CD4-positive, CD25-positive, alpha-beta regulatory T cell (primary cell): ENCODE results near the gene PAFAH1B1. TPM values are rescaled to one million over a fixed set of nuclear protein-coding genes. Genes with fewer than 3 reads are reported as not detected.

Source experiments
- ATAC-seq, 2 donors: fragments of 150-1000 bp; cut with Tn5 transposase; one replicate each; pipeline ENCODE4 v1.10.0; 2021; ENCODE audit warnings: low read depth in 2 of 2, moderate number of reproducible peaks in 2 of 2, moderate library complexity in 1 of 2
- DNase-seq, 3 donors: peaks; one replicate each; pipeline versions ENCODE4 v3.0.0 to v3.0.0-alpha.2; 2012 to 2022; ENCODE audit warnings: mixed read lengths in 1 of 3
- H3K27ac ChIP-seq: one replicate; pipeline ENCODE4 v1.7.0; 2013; ENCODE audit warnings: mild to moderate bottlenecking, low read length; ENCODE audit not compliant: insufficient read depth, poor library complexity, severe bottlenecking
- H3K27me3 ChIP-seq: one replicate; pipeline ENCODE4 v1.7.0; 2013; ENCODE audit warnings: low read length; ENCODE audit not compliant: control insufficient read depth, insufficient read depth
- H3K36me3 ChIP-seq: one replicate; pipeline ENCODE4 v1.7.0; 2013; ENCODE audit warnings: mild to moderate bottlenecking, low read length, moderate library complexity; ENCODE audit not compliant: control insufficient read depth, insufficient read depth
- H3K4me1 ChIP-seq: 2 replicates; pipeline ENCODE4 v1.7.0; 2013; ENCODE audit warnings: mild to moderate bottlenecking, low read length; ENCODE audit not compliant: insufficient read depth, control insufficient read depth, poor library complexity, severe bottlenecking
- H3K4me3 ChIP-seq: one replicate; pipeline ENCODE4 v1.7.0; 2013; ENCODE audit warnings: low read depth, mild to moderate bottlenecking, low read length, moderate library complexity
- H3K9me3 ChIP-seq, 2 experiments: 1 replicate in 1 of 2; 2 replicates in 1 of 2; pipeline ENCODE4 v1.7.0; 2013; ENCODE audit warnings: low read length in 2 of 2, mild to moderate bottlenecking in 1 of 2, moderate library complexity in 1 of 2; ENCODE audit not compliant: control insufficient read depth in 2 of 2
- H3K27ac Mint-ChIP-seq, 3 donors: one replicate each; pipeline ENCODE4 v1.8.0; 2020 to 2022; ENCODE audit warnings: mild to moderate bottlenecking in 3 of 3, mixed read lengths in 3 of 3, moderate library complexity in 2 of 3
- H3K27me3 Mint-ChIP-seq: one replicate; pipeline ENCODE4 v1.8.0; 2022; ENCODE audit warnings: mild to moderate bottlenecking, mixed read lengths
- H3K36me3 Mint-ChIP-seq: one replicate; pipeline ENCODE4 v1.8.0; 2020; ENCODE audit warnings: mixed read lengths
- H3K4me1 Mint-ChIP-seq, 4 donors: one replicate each; pipeline ENCODE4 v1.8.0; 2020 to 2022; ENCODE audit warnings: mixed read lengths in 4 of 4, mild to moderate bottlenecking in 1 of 4
- H3K4me3 Mint-ChIP-seq, 4 donors: one replicate each; pipeline ENCODE4 v1.8.0; 2020 to 2022; ENCODE audit warnings: mild to moderate bottlenecking in 4 of 4, mixed read lengths in 4 of 4, moderate library complexity in 3 of 4
- H3K9me3 Mint-ChIP-seq, 7 donors: one replicate each; pipeline ENCODE4 v1.8.0; 2020 to 2022; ENCODE audit warnings: mixed read lengths in 7 of 7, mild to moderate bottlenecking in 3 of 7, moderate library complexity in 2 of 7
- polyA plus RNA-seq, 4 donors: library from polyadenylated mRNA; unstranded; fragments of 300-500 nt; fragmentation: Illumina TruSeq; gene quantifications; one replicate each; pipeline ENCODE4 v1.2.3, GENCODE V29; 2021
- total RNA-seq: library from RNA; stranded (reverse); gene quantifications from one replicate; pipeline ENCODE4 v1.2.3, GENCODE V29; 2022

PAFAH1B1 gene
- total and polyA plus RNA-seq, 5 donors from 2014 or later, result 20.6 to 174 (median 33.6) TPM

DNA sequence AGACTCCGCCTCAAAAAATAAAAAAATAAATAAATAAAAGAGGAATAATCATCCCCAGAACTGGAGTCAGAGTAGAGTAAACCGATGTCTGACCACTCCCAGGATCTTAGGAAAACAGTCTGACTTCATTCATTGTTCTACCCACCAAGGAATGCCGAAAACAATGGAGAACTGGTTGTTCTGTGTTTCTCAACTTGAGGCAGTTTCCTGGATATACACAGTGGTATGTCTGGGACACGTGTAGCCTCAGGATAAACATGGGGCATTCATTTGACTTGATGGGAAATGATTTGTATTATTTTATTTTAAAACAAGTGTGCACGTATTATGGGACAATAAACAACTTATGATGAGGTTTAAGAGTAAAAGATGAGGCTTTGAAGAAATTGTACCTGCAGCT lies 32.8 kb upstream of the PAFAH1B1 start:
- peaks cover 3 to 10% (median 6%) of the 10 kb centered on the region in 4 donors for H3K4me1 Mint-ChIP-seq
- no peak overlapping the region for H3K4me3 Mint-ChIP-seq
- H3K27ac Mint-ChIP-seq, result no peak overlapping the region
- H3K4me1 ChIP-seq, result no peaks in the 10 kb centered on the region
- no peak overlapping the region for H3K27ac ChIP-seq
- H3K4me3 ChIP-seq, result no peak overlapping the region
- peaks cover 3% of the 10 kb centered on the region for H3K27me3 ChIP-seq
- DNase-seq, result no peak
- no peaks in the 10 kb centered on the region for H3K36me3 ChIP-seq
- H3K9me3 Mint-ChIP-seq, result peaks cover 0 to 10% (median 3%) of the 10 kb centered on the region in 7 donors
- ATAC-seq, result no peak
- no peaks in the 10 kb centered on the region for H3K9me3 ChIP-seq
- H3K27me3 Mint-ChIP-seq, result peaks cover 9% of the 10 kb centered on the region
- H3K36me3 Mint-ChIP-seq, result no peaks in the 10 kb centered on the region

DNA sequence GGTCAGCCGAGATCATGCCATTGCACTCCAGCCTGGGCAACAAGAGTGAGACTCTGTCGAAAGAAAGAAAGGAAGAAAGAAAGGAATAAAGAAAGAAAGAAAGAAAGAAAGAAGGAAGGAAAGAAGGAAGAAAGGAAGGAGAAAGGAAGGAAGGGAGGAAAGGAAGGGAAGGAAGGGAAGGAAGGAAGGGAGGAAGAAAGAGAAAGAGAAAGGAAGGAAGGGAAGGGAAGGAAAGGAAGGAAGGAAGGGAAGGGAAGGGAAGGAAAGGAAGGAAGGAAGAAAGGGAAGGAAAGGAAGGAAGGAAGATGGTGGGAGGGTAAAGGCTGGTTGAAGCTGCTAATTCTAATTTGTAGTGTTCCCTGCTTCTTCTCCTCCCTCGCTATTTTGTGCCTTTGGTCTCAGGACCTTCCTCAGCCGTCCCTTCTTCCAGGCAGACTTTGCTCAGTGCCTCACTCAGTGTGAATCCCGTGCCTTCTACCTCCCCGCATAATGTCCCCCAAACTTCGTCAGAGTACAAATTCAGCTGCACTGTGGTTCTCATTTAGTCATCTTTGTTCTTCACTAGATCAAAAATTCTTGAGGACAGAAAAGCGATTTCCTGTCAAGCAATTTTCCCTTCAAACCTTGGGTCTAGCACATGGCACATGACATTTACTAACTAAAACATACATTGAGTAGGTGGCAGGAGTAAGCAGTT lies 31.1 kb upstream of the PAFAH1B1 start:
- Histone ChIP-seq H3K4me3 (no peak overlapping the region), H3K36me3 (no peaks in the 10 kb centered on the region), H3K4me1 (no peaks in the 10 kb centered on the region), H3K9me3 (no peaks in the 10 kb centered on the region), H3K27ac (no peak overlapping the region), H3K27me3 (peaks cover 3% of the 10 kb centered on the region)
- ATAC-seq (no peak), DNase-seq (no peak)
- Mint-ChIP-seq H3K36me3 (no peaks in the 10 kb centered on the region), H3K27ac (no peak overlapping the region), H3K4me3 (peak overlapping the region in 1 of 4 donors; percentile 54), H3K4me1 (peaks cover 3 to 10% (median 6%) of the 10 kb centered on the region in 4 donors), H3K27me3 (no peaks in the 10 kb centered on the region), H3K9me3 (peaks cover 0 to 8% (median 2%) of the 10 kb centered on the region in 7 donors)

DNA sequence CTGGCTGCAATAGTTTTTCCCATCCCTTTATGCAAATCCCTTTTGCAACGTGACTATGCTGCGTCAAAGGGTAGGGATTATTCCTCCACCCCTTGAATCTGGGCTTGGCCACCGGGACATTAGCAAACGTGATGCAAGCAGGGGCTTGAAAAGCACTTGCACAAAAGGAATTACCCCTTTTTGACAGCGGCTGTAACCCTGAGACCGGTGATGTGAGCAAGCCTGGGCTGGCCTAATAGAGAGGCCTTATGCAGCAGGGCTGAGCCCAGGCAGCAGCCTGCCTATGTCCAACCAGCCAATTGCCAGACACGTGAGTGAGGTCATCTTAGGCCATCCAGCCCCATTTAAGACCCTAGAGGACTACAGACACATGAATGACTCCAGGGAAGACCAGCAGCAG lies 30.4 kb upstream of the PAFAH1B1 start:
- DNase-seq, result no peak
- Mint-ChIP-seq H3K4me1 (peaks cover 3 to 10% (median 6%) of the 10 kb centered on the region in 4 donors), H3K27ac (no peak overlapping the region), H3K27me3 (no peaks in the 10 kb centered on the region), H3K9me3 (peaks cover 0 to 5% (median under 1%) of the 10 kb centered on the region in 7 donors), H3K4me3 (no peak overlapping the region), H3K36me3 (no peaks in the 10 kb centered on the region)
- ATAC-seq, result no peak
- Histone ChIP-seq H3K4me3 (no peak overlapping the region), H3K36me3 (no peaks in the 10 kb centered on the region), H3K9me3 (no peaks in the 10 kb centered on the region), H3K27me3 (peaks cover 3% of the 10 kb centered on the region), H3K27ac (no peak overlapping the region), H3K4me1 (no peaks in the 10 kb centered on the region)

DNA sequence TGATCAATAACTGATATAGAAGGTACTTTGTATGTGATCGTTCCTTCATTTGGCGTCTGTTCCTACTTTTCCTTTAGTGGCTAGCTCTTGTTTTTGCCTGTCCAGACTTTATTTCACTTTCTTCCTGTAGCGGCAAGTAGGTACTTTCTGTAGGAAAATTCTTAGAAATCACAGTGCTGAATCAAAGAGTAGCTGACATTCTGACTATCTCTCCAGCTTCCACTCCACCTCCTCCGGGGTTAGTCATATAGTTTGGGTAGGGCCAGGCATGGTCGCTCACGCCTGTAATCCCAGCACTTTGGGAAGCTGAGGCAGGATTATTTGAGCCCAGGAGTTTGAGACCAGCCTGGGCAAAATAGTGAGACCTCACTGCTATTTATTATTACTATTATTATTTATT lies 29.9 kb upstream of the PAFAH1B1 start:
- peaks cover 3 to 10% (median 6%) of the 10 kb centered on the region in 4 donors for H3K4me1 Mint-ChIP-seq
- Histone ChIP-seq H3K9me3 (no peaks in the 10 kb centered on the region), H3K27me3 (peaks cover 3% of the 10 kb centered on the region), H3K36me3 (no peaks in the 10 kb centered on the region), H3K4me3 (no peak overlapping the region), H3K4me1 (no peaks in the 10 kb centered on the region), H3K27ac (no peak overlapping the region)
- ATAC-seq, result no peak
- H3K36me3 Mint-ChIP-seq, result no peaks in the 10 kb centered on the region
- H3K27me3 Mint-ChIP-seq, result no peaks in the 10 kb centered on the region
- H3K4me3 Mint-ChIP-seq, result no peak overlapping the region
- H3K27ac Mint-ChIP-seq, result no peak overlapping the region
- H3K9me3 Mint-ChIP-seq, result peaks cover 0 to 4% (median 0%) of the 10 kb centered on the region in 7 donors
- DNase-seq, result no peak

DNA sequence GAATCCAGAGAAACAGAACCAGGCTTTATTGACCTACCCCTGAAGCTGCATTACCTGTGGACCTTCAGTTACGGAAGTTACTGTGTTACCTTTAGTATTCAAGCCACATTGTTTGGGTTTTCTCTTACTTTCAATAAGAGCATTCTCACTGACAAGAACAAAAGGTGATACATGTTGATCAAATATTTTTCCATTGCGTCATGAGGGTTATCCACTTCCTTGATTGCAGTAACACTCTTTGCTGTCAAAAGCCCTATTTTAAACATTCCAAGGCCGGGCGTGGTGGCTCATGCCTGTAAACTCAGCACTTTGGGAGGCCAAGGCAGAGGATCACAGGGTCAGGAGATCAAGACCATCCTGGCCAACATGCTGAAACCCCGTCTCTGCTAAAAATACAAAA lies 28.6 kb upstream of the PAFAH1B1 start:
- H3K4me1 Mint-ChIP-seq, result peaks cover 3 to 10% (median 6%) of the 10 kb centered on the region in 4 donors
- H3K27ac Mint-ChIP-seq, result no peak overlapping the region
- no peak overlapping the region for H3K4me3 Mint-ChIP-seq

DNA sequence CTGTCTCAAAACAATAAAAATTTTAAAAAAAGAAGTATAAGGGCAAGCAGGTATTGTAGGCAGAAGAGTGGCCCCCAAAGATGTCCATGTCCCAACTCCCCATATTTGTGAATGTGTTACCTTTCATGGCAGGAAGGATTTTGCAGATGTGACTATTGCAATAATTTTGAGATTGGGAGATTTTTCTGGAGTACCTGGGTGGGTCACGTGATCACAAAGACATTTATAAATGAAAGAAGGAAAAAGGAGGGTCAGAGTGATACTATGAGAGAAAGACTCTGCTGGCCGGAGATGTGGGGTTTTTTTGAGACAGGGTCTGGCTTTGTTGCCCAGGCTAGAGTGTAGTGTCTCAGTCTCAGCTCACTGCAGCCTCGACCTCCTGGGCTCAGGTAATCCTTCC lies 27.4 kb upstream of the PAFAH1B1 start:
- no peak overlapping the region for H3K27ac Mint-ChIP-seq
- Histone ChIP-seq H3K9me3 (no peaks in the 10 kb centered on the region), H3K4me1 (no peaks in the 10 kb centered on the region), H3K27me3 (peaks cover 3% of the 10 kb centered on the region), H3K27ac (no peak overlapping the region), H3K4me3 (no peak overlapping the region), H3K36me3 (no peaks in the 10 kb centered on the region)
- DNase-seq (no peak), ATAC-seq (no peak)
- peaks cover 0 to 4% (median 0%) of the 10 kb centered on the region in 7 donors for H3K9me3 Mint-ChIP-seq
- no peaks in the 10 kb centered on the region for H3K36me3 Mint-ChIP-seq
- no peak overlapping the region for H3K4me3 Mint-ChIP-seq
- peaks cover 5% of the 10 kb centered on the region for H3K27me3 Mint-ChIP-seq
- peaks cover 3 to 10% (median 6%) of the 10 kb centered on the region in 4 donors for H3K4me1 Mint-ChIP-seq

More for the DNA sequence above, 28.6 kb upstream of the PAFAH1B1 start:
- peaks cover 5% of the 10 kb centered on the region for H3K27me3 Mint-ChIP-seq
- peaks cover 0 to 4% (median 0%) of the 10 kb centered on the region in 7 donors for H3K9me3 Mint-ChIP-seq
- Histone ChIP-seq H3K27ac (no peak overlapping the region), H3K4me1 (no peaks in the 10 kb centered on the region), H3K4me3 (no peak overlapping the region), H3K27me3 (peaks cover 3% of the 10 kb centered on the region), H3K36me3 (no peaks in the 10 kb centered on the region), H3K9me3 (no peaks in the 10 kb centered on the region)
- H3K36me3 Mint-ChIP-seq, result no peaks in the 10 kb centered on the region
- DNase-seq, result no peak
- ATAC-seq, result no peak

DNA sequence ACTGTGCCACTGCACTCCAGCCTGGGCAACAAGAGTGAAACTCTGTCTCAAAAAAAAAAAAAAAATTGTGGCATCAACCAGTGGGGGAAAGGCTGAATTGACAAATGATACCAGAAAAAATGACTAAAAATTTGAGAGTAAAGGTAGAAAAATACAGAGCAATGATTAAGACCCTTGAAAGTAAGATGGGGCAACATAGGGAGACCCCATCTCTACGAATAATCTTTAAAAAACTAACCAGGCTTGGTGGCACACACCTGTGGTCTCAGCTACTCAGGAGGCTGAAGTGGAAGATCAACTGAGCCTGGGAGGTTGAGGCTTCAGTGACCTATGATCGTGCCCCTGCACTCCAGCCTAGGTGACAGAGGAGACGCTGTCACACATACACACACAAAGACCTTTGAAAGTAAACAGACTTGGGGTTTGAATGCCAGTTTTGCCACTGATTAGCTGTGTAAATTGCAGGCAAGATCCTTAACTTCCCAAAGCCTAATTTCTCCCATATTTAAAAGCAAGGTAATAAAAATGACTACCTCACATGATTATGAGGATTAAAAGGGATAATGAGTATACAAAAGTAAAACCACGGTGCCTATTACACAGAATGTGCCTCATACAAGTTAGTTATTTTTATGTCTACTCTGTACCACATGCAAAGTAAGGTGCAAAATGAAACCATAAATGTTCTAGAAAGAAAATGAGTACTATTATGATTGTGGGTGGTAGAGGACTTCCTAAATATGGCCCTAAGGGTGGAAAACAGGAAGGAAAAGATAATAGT lies 21.7 kb upstream of the PAFAH1B1 start:
- H3K4me1 Mint-ChIP-seq, result peaks cover 0 to 6% (median 5%) of the 10 kb centered on the region in 4 donors
- Histone ChIP-seq H3K4me1 (no peaks in the 10 kb centered on the region), H3K36me3 (no peaks in the 10 kb centered on the region), H3K4me3 (no peak overlapping the region), H3K9me3 (no peaks in the 10 kb centered on the region), H3K27me3 (no peaks in the 10 kb centered on the region), H3K27ac (no peak overlapping the region)
- no peaks in the 10 kb centered on the region for H3K36me3 Mint-ChIP-seq
- no peak overlapping the region for H3K4me3 Mint-ChIP-seq
- ATAC-seq, result no peak
- peaks cover 5% of the 10 kb centered on the region for H3K27me3 Mint-ChIP-seq
- H3K9me3 Mint-ChIP-seq, result no peaks in the 10 kb centered on the region
- H3K27ac Mint-ChIP-seq, result peak overlapping the region in 1 of 3 donors; percentile 65
- peak in 1 of 3 donors; percentile 14 for DNase-seq
